A673 (cell line): ENCODE data around the gene FCHO1.

ENCODE experiments used
- EZH2 ChIP-seq: fragments of 200-600 bp; sonication (generic); IDR thresholded peaks from 2 replicates; pipeline ENCODE4 v1.6.1; 2017; ENCODE audit warnings: borderline replicate concordance, low read depth, mild to moderate bottlenecking, mixed read lengths, antibody characterized with exemption, low read length; ENCODE audit not compliant: poor library complexity, severe bottlenecking
- TF ChIP-seq, protein P1 (sequence below): fragments of 300-800, 200-600 bp; sonication (generic); conservative IDR thresholded peaks from 2 replicates; pipeline ENCODE4 v1.5.1; 2017; ENCODE audit warnings: low read depth, mild to moderate bottlenecking, antibody characterized with exemption, low read length, moderate library complexity, mixed read lengths

DNA sequence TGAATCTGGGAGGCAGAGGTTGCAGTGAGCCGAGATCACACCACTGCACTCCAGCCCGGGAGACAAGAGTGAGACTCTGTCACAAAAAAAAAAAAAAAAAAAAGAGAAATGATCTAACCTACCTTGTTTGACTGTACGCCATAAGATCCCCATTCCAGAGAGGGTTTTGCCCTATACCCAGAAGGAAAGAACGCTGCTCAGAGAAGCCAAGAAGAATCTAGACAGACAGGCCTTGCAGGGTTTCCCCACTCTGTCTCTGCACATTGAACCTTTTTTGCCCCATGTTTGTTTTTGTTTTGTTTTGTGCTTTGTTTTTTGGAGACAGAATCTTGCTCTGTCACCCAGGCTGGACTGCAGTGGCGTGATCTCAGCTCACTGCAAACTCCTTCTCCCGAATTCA lies 39.4 kb upstream of the FCHO1 start:
- TF ChIP-seq, protein P1, sequence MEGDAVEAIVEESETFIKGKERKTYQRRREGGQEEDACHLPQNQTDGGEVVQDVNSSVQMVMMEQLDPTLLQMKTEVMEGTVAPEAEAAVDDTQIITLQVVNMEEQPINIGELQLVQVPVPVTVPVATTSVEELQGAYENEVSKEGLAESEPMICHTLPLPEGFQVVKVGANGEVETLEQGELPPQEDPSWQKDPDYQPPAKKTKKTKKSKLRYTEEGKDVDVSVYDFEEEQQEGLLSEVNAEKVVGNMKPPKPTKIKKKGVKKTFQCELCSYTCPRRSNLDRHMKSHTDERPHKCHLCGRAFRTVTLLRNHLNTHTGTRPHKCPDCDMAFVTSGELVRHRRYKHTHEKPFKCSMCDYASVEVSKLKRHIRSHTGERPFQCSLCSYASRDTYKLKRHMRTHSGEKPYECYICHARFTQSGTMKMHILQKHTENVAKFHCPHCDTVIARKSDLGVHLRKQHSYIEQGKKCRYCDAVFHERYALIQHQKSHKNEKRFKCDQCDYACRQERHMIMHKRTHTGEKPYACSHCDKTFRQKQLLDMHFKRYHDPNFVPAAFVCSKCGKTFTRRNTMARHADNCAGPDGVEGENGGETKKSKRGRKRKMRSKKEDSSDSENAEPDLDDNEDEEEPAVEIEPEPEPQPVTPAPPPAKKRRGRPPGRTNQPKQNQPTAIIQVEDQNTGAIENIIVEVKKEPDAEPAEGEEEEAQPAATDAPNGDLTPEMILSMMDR, result no peak
- no peak for TF ChIP-seq EZH2
